GM23338 (cell line): Measurements from ENCODE around the gene PIGN. TPM values are rescaled to one million over a fixed set of nuclear protein-coding genes. Genes with fewer than 3 reads are reported as not detected.

Experiments
- ATAC-seq: fragments of 200-7000 bp; cut with Tn5 transposase; 3 replicates; pipeline ENCODE4 v1.9.1; 2020
- DNase-seq: peaks from one replicate; pipeline ENCODE4 v3.0.0-alpha.2; 2015; ENCODE audit warnings: low spot score
- H2AFZ ChIP-seq: fragments of 200-600 bp; sonication (generic); 2 replicates; pipeline ENCODE4 v1.8.0; 2016; ENCODE audit warnings: antibody characterized with exemption, mild to moderate bottlenecking, moderate library complexity
- H3F3A ChIP-seq: fragments of 200-600 bp; sonication (generic); replicated peaks from 2 replicates; pipeline ENCODE4 v1.8.0; 2017; ENCODE audit warnings: antibody characterized with exemption, mixed run types, low read depth
- H3K27ac ChIP-seq: fragments of 200-600 bp; sonication (generic); 2 replicates; pipeline ENCODE4 v1.6.1; 2016; ENCODE audit warnings: low read depth
- H3K27me3 ChIP-seq: fragments of 200-600 bp; sonication (generic); 2 replicates; pipeline ENCODE4 v1.8.0; 2016; ENCODE audit warnings: mild to moderate bottlenecking, mixed run types, moderate library complexity; ENCODE audit not compliant: insufficient read depth
- H3K36me3 ChIP-seq: fragments of 200-600 bp; sonication (generic); 2 replicates; pipeline ENCODE4 v1.8.0; 2016; ENCODE audit warnings: mild to moderate bottlenecking; ENCODE audit not compliant: insufficient read depth
- H3K4me1 ChIP-seq: fragments of 200-600 bp; sonication (generic); 2 replicates; pipeline ENCODE4 v1.8.0; 2016; ENCODE audit warnings: mild to moderate bottlenecking, moderate library complexity; ENCODE audit not compliant: insufficient read depth
- H3K4me2 ChIP-seq: fragments of 200-600 bp; sonication (generic); 2 replicates; pipeline ENCODE4 v1.7.1; 2017; ENCODE audit warnings: mixed run types
- H3K4me3 ChIP-seq: fragments of 200-600 bp; sonication (generic); 2 replicates; pipeline ENCODE4 v1.6.1; 2016; ENCODE audit warnings: mixed run types
- H3K79me2 ChIP-seq: fragments of 200-600 bp; sonication (generic); replicated peaks from 2 replicates; pipeline ENCODE4 v1.8.0; 2017; ENCODE audit warnings: mild to moderate bottlenecking; ENCODE audit not compliant: insufficient read depth
- H3K9me2 ChIP-seq: fragments of 200-600 bp; sonication (generic); 2 replicates; pipeline ENCODE4 v1.8.0; 2017; ENCODE audit not compliant: insufficient read depth
- H4K20me1 ChIP-seq: fragments of 200-600 bp; sonication (generic); replicated peaks from 2 replicates; pipeline ENCODE4 v1.8.0; 2017; ENCODE audit warnings: mild to moderate bottlenecking; ENCODE audit not compliant: insufficient read depth
- H3K27ac Mint-ChIP-seq: 2 replicates; pipeline ENCODE4 v1.8.0; 2020; ENCODE audit warnings: inconsistent platforms, mild to moderate bottlenecking, moderate library complexity, mixed read lengths
- H3K27me3 Mint-ChIP-seq: 3 replicates; pipeline ENCODE4 v1.8.0; 2022; ENCODE audit warnings: low read depth, mild to moderate bottlenecking, moderate library complexity, mixed read lengths, inconsistent platforms; ENCODE audit not compliant: insufficient read depth, poor library complexity
- H3K36me3 Mint-ChIP-seq: 3 replicates; pipeline ENCODE4 v1.8.0; 2021; ENCODE audit warnings: low read depth, mild to moderate bottlenecking, inconsistent platforms, moderate library complexity, mixed read lengths
- H3K4me1 Mint-ChIP-seq: 3 replicates; pipeline ENCODE4 v1.8.0; 2020; ENCODE audit warnings: mild to moderate bottlenecking, inconsistent platforms, mixed read lengths
- H3K4me3 Mint-ChIP-seq: 3 replicates; pipeline ENCODE4 v1.8.0; 2021; ENCODE audit warnings: moderate library complexity, mild to moderate bottlenecking, inconsistent platforms, mixed read lengths
- H3K9me3 Mint-ChIP-seq: 3 replicates; pipeline ENCODE4 v1.8.0; 2020; ENCODE audit warnings: moderate library complexity, mild to moderate bottlenecking, inconsistent platforms, mixed read lengths
- CREB1 ChIP-seq: fragments of 250-450 bp; sonication (Bioruptor Pico); IDR thresholded peaks from 2 replicates; pipeline ENCODE4 v1.5.0; 2020; ENCODE audit warnings: low read depth, mild to moderate bottlenecking, moderate library complexity
- EZH2phosphoT487 ChIP-seq: fragments of 200-600 bp; sonication (generic); IDR thresholded peaks from one replicate; pipeline ENCODE4 v1.8.1; 2018; ENCODE audit warnings: antibody characterized with exemption; ENCODE audit not compliant: unreplicated experiment
- JUNB ChIP-seq: IDR thresholded peaks from one replicate; pipeline ENCODE4 v1.6.1; 2016; ENCODE audit warnings: antibody characterized with exemption; ENCODE audit not compliant: unreplicated experiment
- polyA plus RNA-seq: library from polyadenylated mRNA; unstranded; fragments of >200 nt; fragmentation: Nextera tagmentation; extraction: Ambion mirVana; gene quantifications from 2 replicates; pipeline ENCODE4 v1.2.1, GENCODE V29; 2016
- total RNA-seq: library from RNA; depleted of rRNA; stranded (reverse); fragments of >200 nt; shearing (Covaris generic); gene quantifications from 2 replicates; pipeline ENCODE4 v1.2.3, GENCODE V29; 2014
- TF ChIP-seq, protein P1 (sequence below): fragments of 250-450 bp; sonication (Bioruptor Pico); IDR thresholded peaks from 2 replicates; pipeline ENCODE4 v1.5.0; 2020; ENCODE audit warnings: mild to moderate bottlenecking, moderate library complexity
- TF ChIP-seq, protein P2 (sequence below), 2 experiments: fragments of 200-600 bp in 1 of 2; sonication (generic) in 1 of 2; conservative IDR thresholded peaks; 2 replicates each; pipeline versions ENCODE4 v1.5.1 to v1.6.1; 2016 to 2017; ENCODE audit warnings: antibody characterized with exemption in 2 of 2, low read depth in 2 of 2, mild to moderate bottlenecking in 2 of 2, moderate library complexity in 1 of 2

Gene PIGN
- total and polyA plus RNA-seq, 2 experiments from 2014 or later, result 9.4 to 33.0 TPM

DNA sequence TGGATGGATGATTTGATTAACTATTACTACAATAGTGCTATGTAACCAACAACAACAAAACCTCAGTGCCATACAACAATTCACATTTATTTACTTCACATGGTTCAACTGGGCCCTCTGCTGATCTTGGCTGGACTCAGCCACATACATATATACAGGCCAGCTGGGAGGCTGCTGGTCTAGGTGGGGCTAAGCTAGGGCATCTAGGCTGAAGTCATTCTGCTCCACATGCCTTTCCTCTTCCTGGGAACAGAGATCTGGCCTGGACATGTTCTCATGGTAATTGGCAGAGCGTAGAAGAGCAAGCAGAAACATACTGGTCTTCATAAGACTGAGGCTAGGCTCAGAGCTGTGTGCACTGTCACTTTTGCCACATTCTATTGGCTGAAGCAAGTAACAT is 191.2 kb downstream of the PIGN start:
- Histone ChIP-seq H3K4me2 (no peak overlapping the region), H3K9me2 (peaks cover 23% of the 10 kb centered on the region), H3K4me3 (no peak overlapping the region), H3K79me2 (no peaks in the 10 kb centered on the region), H3F3A (peaks cover 2% of the 10 kb centered on the region; the same call in 1 of the 2 replicates), H4K20me1 (no peaks in the 10 kb centered on the region), H2AFZ (no peak overlapping the region), H3K4me1 (peaks cover 14% of the 10 kb centered on the region; the same call in 1 of the 2 replicates), H3K36me3 (peaks cover 13% of the 10 kb centered on the region), H3K27ac (no peak overlapping the region), H3K27me3 (no peaks in the 10 kb centered on the region)
- no peak overlapping the region for H3K27ac Mint-ChIP-seq
- peaks cover 11% of the 10 kb centered on the region for H3K27me3 Mint-ChIP-seq
- DNase-seq (no peak), ATAC-seq (no peak)
- peaks cover 19% of the 10 kb centered on the region for H3K36me3 Mint-ChIP-seq
- H3K4me1 Mint-ChIP-seq, result peaks cover 24% of the 10 kb centered on the region
- TF ChIP-seq, protein P1, sequence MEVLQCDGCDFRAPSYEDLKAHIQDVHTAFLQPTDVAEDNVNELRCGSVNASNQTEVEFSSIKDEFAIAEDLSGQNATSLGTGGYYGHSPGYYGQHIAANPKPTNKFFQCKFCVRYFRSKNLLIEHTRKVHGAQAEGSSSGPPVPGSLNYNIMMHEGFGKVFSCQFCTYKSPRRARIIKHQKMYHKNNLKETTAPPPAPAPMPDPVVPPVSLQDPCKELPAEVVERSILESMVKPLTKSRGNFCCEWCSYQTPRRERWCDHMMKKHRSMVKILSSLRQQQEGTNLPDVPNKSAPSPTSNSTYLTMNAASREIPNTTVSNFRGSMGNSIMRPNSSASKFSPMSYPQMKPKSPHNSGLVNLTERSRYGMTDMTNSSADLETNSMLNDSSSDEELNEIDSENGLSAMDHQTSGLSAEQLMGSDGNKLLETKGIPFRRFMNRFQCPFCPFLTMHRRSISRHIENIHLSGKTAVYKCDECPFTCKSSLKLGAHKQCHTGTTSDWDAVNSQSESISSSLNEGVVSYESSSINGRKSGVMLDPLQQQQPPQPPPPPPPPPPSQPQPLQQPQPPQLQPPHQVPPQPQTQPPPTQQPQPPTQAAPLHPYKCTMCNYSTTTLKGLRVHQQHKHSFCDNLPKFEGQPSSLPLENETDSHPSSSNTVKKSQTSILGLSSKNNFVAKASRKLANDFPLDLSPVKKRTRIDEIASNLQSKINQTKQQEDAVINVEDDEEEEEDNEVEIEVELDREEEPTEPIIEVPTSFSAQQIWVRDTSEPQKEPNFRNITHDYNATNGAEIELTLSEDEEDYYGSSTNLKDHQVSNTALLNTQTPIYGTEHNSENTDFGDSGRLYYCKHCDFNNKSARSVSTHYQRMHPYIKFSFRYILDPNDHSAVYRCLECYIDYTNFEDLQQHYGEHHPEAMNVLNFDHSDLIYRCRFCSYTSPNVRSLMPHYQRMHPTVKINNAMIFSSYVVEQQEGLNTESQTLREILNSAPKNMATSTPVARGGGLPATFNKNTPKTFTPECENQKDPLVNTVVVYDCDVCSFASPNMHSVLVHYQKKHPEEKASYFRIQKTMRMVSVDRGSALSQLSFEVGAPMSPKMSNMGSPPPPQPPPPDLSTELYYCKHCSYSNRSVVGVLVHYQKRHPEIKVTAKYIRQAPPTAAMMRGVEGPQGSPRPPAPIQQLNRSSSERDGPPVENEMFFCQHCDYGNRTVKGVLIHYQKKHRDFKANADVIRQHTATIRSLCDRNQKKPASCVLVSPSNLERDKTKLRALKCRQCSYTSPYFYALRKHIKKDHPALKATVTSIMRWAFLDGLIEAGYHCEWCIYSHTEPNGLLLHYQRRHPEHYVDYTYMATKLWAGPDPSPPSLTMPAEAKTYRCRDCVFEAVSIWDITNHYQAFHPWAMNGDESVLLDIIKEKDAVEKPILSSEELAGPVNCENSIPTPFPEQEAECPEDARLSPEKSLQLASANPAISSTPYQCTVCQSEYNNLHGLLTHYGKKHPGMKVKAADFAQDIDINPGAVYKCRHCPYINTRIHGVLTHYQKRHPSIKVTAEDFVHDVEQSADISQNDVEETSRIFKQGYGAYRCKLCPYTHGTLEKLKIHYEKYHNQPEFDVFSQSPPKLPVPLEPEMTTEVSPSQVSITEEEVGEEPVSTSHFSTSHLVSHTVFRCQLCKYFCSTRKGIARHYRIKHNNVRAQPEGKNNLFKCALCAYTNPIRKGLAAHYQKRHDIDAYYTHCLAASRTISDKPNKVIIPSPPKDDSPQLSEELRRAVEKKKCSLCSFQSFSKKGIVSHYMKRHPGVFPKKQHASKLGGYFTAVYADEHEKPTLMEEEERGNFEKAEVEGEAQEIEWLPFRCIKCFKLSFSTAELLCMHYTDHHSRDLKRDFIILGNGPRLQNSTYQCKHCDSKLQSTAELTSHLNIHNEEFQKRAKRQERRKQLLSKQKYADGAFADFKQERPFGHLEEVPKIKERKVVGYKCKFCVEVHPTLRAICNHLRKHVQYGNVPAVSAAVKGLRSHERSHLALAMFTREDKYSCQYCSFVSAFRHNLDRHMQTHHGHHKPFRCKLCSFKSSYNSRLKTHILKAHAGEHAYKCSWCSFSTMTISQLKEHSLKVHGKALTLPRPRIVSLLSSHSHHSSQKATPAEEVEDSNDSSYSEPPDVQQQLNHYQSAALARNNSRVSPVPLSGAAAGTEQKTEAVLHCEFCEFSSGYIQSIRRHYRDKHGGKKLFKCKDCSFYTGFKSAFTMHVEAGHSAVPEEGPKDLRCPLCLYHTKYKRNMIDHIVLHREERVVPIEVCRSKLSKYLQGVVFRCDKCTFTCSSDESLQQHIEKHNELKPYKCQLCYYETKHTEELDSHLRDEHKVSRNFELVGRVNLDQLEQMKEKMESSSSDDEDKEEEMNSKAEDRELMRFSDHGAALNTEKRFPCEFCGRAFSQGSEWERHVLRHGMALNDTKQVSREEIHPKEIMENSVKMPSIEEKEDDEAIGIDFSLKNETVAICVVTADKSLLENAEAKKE, result no peak
- TF ChIP-seq CREB1 (CRISPR knock-in tag) (no peak), JUNB (no peak), EZH2phosphoT487 (no peak)
- TF ChIP-seq, protein P2, sequence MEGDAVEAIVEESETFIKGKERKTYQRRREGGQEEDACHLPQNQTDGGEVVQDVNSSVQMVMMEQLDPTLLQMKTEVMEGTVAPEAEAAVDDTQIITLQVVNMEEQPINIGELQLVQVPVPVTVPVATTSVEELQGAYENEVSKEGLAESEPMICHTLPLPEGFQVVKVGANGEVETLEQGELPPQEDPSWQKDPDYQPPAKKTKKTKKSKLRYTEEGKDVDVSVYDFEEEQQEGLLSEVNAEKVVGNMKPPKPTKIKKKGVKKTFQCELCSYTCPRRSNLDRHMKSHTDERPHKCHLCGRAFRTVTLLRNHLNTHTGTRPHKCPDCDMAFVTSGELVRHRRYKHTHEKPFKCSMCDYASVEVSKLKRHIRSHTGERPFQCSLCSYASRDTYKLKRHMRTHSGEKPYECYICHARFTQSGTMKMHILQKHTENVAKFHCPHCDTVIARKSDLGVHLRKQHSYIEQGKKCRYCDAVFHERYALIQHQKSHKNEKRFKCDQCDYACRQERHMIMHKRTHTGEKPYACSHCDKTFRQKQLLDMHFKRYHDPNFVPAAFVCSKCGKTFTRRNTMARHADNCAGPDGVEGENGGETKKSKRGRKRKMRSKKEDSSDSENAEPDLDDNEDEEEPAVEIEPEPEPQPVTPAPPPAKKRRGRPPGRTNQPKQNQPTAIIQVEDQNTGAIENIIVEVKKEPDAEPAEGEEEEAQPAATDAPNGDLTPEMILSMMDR (conservative IDR thresholded peaks at IDR 0.05; ENCODE audit: low read depth in 2 of 2), result no peak
- H3K4me3 Mint-ChIP-seq, result no peak overlapping the region
- H3K9me3 Mint-ChIP-seq, result peaks cover 22% of the 10 kb centered on the region
